Measurements from ENCODE around the gene NR1I3.

DNA sequence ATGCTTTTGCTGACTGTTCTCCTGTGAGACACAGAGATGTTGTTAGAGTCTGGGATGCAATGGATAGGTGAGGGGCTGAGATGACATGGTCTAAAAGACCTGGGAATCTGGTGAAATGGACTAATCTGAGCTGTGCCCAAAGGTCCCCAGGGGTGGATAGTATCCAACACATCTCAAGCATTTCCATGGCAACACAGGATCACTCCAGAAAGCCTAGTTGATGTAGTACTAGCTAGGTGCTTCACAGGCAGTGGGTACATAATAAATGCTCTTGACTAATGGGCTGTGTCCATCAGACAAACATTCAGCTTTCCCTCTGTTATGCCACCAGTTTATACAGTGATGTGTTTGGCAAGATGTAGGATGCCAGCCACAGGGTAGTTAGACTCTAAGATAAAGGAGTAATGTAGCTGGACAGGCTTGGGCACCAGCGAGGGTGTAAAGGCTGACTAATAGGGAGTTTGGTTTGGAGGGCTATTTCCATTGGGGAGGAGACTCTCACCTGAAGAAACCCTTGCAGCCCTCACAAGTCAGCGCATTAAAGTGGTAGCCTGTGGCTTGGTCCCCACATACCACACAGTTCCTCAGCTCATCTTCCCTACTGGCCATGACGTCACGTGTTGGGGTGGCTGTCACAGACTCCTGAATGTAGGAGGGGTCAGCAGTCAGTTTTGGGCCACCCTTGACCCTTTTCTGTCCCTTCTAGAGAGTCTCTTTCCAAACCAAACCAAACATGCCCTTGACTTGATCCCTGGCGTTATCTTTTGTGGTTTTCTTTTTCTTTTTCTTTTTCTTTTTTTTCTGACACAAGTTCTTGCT lies 1.8 kb downstream of the NR1I3 start:
- no peak for TF ChIP-seq POLR2A (IDR thresholded peaks at IDR 0.05)
- TF ChIP-seq CTCF (IDR thresholded peaks at IDR 0.05), result no peak
